GM23338 (cell line): ENCODE data around the gene DUSP18. TPM values are rescaled to one million over a fixed set of nuclear protein-coding genes. Genes with fewer than 3 reads are reported as not detected.

Experiments
- CTCF ChIP-seq, 2 experiments: fragments of 200-600 bp in 1 of 2; sonication (generic) in 1 of 2; conservative IDR thresholded peaks; 2 replicates each; pipeline versions ENCODE4 v1.5.1 to v1.6.1; 2016 to 2017; ENCODE audit warnings: antibody characterized with exemption in 2 of 2, low read depth in 2 of 2, mild to moderate bottlenecking in 2 of 2, moderate library complexity in 1 of 2
- EZH2phosphoT487 ChIP-seq: fragments of 200-600 bp; sonication (generic); IDR thresholded peaks from one replicate; pipeline ENCODE4 v1.8.1; 2018; ENCODE audit warnings: antibody characterized with exemption; ENCODE audit not compliant: unreplicated experiment
- JUNB ChIP-seq: IDR thresholded peaks from one replicate; pipeline ENCODE4 v1.6.1; 2016; ENCODE audit warnings: antibody characterized with exemption; ENCODE audit not compliant: unreplicated experiment
- REST ChIP-seq: IDR thresholded peaks from one replicate; pipeline ENCODE4 v1.6.1; 2018; ENCODE audit warnings: antibody characterized with exemption; ENCODE audit not compliant: unreplicated experiment
- ZNF114 ChIP-seq: fragments of 250-450 bp; sonication (Bioruptor Pico); IDR thresholded peaks from 2 replicates; pipeline ENCODE4 v1.5.0; 2020; ENCODE audit warnings: mild to moderate bottlenecking, moderate library complexity
- ZNF462 ChIP-seq: fragments of 250-450 bp; sonication (Bioruptor Pico); IDR thresholded peaks from 2 replicates; pipeline ENCODE4 v1.5.0; 2020; ENCODE audit warnings: mild to moderate bottlenecking, moderate library complexity
- polyA plus RNA-seq: library from polyadenylated mRNA; unstranded; fragments of >200 nt; fragmentation: Nextera tagmentation; extraction: Ambion mirVana; gene quantifications from 2 replicates; pipeline ENCODE4 v1.2.1, GENCODE V29; 2016
- total RNA-seq: library from RNA; depleted of rRNA; stranded (reverse); fragments of >200 nt; shearing (Covaris generic); gene quantifications from 2 replicates; pipeline ENCODE4 v1.2.3, GENCODE V29; 2014

The DUSP18 gene
- total and polyA plus RNA-seq, 2 experiments from 2014 or later, result 2.2 to 2.7 TPM

- TF ChIP-seq ZNF462 (CRISPR knock-in tag) (no peak), REST (no peak), CTCF (conservative IDR thresholded peaks at IDR 0.05; ENCODE audit: low read depth in 2 of 2) (no peak), JUNB (no peak), ZNF114 (CRISPR knock-in tag) (no peak), EZH2phosphoT487 (no peak)
Observed at GRCh38 chr22:30691204-30691603, 23.5 kb upstream of the DUSP18 start (continued).
